Activated CD4-positive, alpha-beta memory T cell treated with anti-CD3 and anti-CD28 coated beads for 36 hours (primary cell): Measurements from ENCODE around the gene ZNF677. TPM values are rescaled to one million over a fixed set of nuclear protein-coding genes. Genes with fewer than 3 reads are reported as not detected.
"Not testable (repeated sequence)": the region's sequence is repeated elsewhere in the genome, so short reads cannot be mapped to it uniquely, and the experiment has no call there.

Source experiments
- CTCF ChIA-PET: fragments of 350-600 bp; sonication (Branson Sonifier 250); formaldehyde crosslinking; loops from one replicate; lab custom pipeline; 2021; ENCODE audit warnings: antibody characterized with exemption, inconsistent platforms; lab: Charles Lee
- POLR2A ChIA-PET: fragments of 350-600 bp; sonication (Branson Sonifier 250); formaldehyde crosslinking; loops from one replicate; lab custom pipeline; 2021; ENCODE audit warnings: antibody characterized with exemption; lab: Charles Lee
- DNase-seq: peaks from one replicate; pipeline ENCODE4 v3.0.0-alpha.2; 2020
- H3K27ac Mint-ChIP-seq: one replicate; pipeline ENCODE4 v1.8.0; 2021; ENCODE audit warnings: mixed read lengths
- H3K27me3 Mint-ChIP-seq: one replicate; pipeline ENCODE4 v1.8.0; 2021; ENCODE audit warnings: mixed read lengths
- H3K36me3 Mint-ChIP-seq: one replicate; pipeline ENCODE4 v1.8.0; 2021; ENCODE audit warnings: mixed read lengths
- H3K4me1 Mint-ChIP-seq: one replicate; pipeline ENCODE4 v1.8.0; 2021; ENCODE audit warnings: low read depth, mixed read lengths
- H3K4me3 Mint-ChIP-seq: one replicate; pipeline ENCODE4 v1.8.0; 2021; ENCODE audit warnings: mild to moderate bottlenecking, mixed read lengths
- H3K9me3 Mint-ChIP-seq: one replicate; pipeline ENCODE4 v1.8.0; 2021; ENCODE audit warnings: mixed read lengths
- intact Hi-C: fragments of 100-400 bp; cut with micrococcal nuclease; formaldehyde crosslinking; loops from one replicate; pipeline ENCODE4 v1.15.1; 2023
- total RNA-seq, 2 experiments: library from RNA; stranded (reverse); gene quantifications; one replicate each; pipeline ENCODE4 v1.2.3, GENCODE V29; 2021

The ZNF677 gene
- total RNA-seq, 2 experiments from 2014 or later, result 4.6 to 4.9 TPM

DNA sequence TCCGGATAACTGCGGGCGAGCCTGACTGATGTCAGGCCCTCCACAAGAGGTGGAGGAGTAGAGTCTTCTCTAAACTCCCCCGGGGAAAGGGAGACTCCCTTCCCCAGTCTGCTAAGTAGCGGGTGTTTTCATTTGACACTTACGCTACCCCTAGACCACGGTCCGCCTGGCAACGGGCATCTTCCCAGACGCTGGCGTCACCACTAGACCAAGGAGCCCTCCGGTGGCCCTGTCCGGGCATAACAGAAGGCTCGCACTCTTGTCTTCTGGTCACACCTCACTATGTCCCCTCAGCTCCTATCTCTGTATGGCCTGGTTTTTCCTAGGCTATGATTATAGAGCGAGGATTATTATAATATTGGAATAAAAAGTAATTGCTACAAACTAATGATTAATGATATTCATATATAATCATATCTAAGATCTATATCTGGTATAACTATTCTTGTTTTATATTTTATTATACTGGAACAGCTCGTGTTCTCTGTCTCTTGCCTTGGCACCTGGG is 64.9 kb downstream of the ZNF677 start:
- intact Hi-C loops, result loop anchor here (10.0 kb wide), 1 partner anchor 1485 kb away; no protein-coding TSS in a partner anchor
- Mint-ChIP-seq H3K9me3 (peaks cover 35% of the 10 kb centered on the region), H3K4me1 (peaks cover 15% of the 10 kb centered on the region), H3K36me3 (peaks cover 38% of the 10 kb centered on the region)
- H3K4me3 Mint-ChIP-seq, H3K27ac Mint-ChIP-seq, POLR2A ChIA-PET, DNase-seq, H3K27me3 Mint-ChIP-seq, CTCF ChIA-PET: not testable (repeated sequence)

Other genes starting within 250 kb of the ZNF677 start
- not detected for gene ERVV-1, start 241.0 kb downstream of the ZNF677 start, total RNA-seq
- not detected for gene ERVV-2, start 210.1 kb downstream of the ZNF677 start, total RNA-seq
- gene ZNF160, start 151.5 kb downstream of the ZNF677 start, total RNA-seq, result 10 to 100 TPM; 26.3 to 28.9 TPM
- gene ZNF415, start 122.0 kb downstream of the ZNF677 start, total RNA-seq, result under 1 TPM; 0.39 to 0.88 TPM
- gene ZNF347, start 95.8 kb downstream of the ZNF677 start, total RNA-seq, result 1 to 10 TPM; 6.4 TPM
- 1 to 10 TPM; 4.7 to 4.8 TPM for gene ZNF665, start 61.5 kb downstream of the ZNF677 start, total RNA-seq
- gene VN1R2, start 3.4 kb upstream of the ZNF677 start, total RNA-seq, result not detected
- gene VN1R4, start 12.8 kb upstream of the ZNF677 start, total RNA-seq, result not detected
- gene ZNF845, start 78.9 kb upstream of the ZNF677 start, total RNA-seq, result 1 to 10 TPM; 5.7 to 5.8 TPM
- gene ZNF525, start 110.8 kb upstream of the ZNF677 start, total RNA-seq, result 10 to 100 TPM; 14.5 to 19.9 TPM
- gene ZNF765, start 140.3 kb upstream of the ZNF677 start, total RNA-seq, result 1 to 10 TPM; 8.2 to 8.7 TPM
- gene ZNF761, start 177.1 kb upstream of the ZNF677 start, total RNA-seq, result 10 to 100 TPM; 10.6 to 11.3 TPM
- gene ZNF813, start 212.9 kb upstream of the ZNF677 start, total RNA-seq, result 1 to 10 TPM; 4.6 to 5.5 TPM